ENCODE measurements around the gene DNAH12.
A peak's percentile ranks its signal among the peaks of the same experiment; 100 is the strongest.

GRCh38 chr3:57434041-57434440 lies 110.1 kb downstream of the DNAH12 start:
- TF ChIP-seq POLR2A (IDR thresholded peaks at IDR 0.05) (no peak), CTCF (IDR thresholded peaks at IDR 0.05) (peak in 3 of 7 experiments; percentile 14 to 32 (median 14)), POLR2AphosphoS5 (IDR thresholded peaks at IDR 0.05) (peak in 1 of 3 donors; percentile 9)
